GM19468 (cell line): ENCODE measurements around the gene ZSWIM6.

Experiments used
- ATAC-seq: cut with Tn5 transposase; IDR thresholded peaks from one replicate; pipeline ENCODE4 v1.9.1; 2021; ENCODE audit warnings: mild to moderate bottlenecking, moderate library complexity, moderate number of reproducible peaks; ENCODE audit not compliant: unreplicated experiment; ENCODE audit errors: extremely low read depth

Gene ZSWIM6

GRCh38 chr5:61467766-61468482 is 135.9 kb downstream of the ZSWIM6 start:
- ATAC-seq: no peak

GRCh38 chr5:61468483-61468865 is 136.4 kb downstream of the ZSWIM6 start:
- no peak for ATAC-seq

- no peak for ATAC-seq
These were observed 139.3 kb downstream of the ZSWIM6 start for GRCh38 chr5:61471352-61471751.

GRCh38 chr5:61472172-61472958 is 140.3 kb downstream of the ZSWIM6 start:
- no peak for ATAC-seq

- ATAC-seq: no peak
These were observed 142.7 kb downstream of the ZSWIM6 start for GRCh38 chr5:61474746-61475145.

GRCh38 chr5:61477788-61478187 is 145.7 kb downstream of the ZSWIM6 start:
- ATAC-seq: no peak

- ATAC-seq: no peak
These were observed 148.0 kb downstream of the ZSWIM6 start for GRCh38 chr5:61479850-61480614.

GRCh38 chr5:61482980-61483379 is 150.9 kb downstream of the ZSWIM6 start:
- ATAC-seq: no peak

- no peak for ATAC-seq
These were observed 154.4 kb downstream of the ZSWIM6 start for GRCh38 chr5:61486476-61486875.

GRCh38 chr5:61489574-61489973 is 157.5 kb downstream of the ZSWIM6 start:
- ATAC-seq: no peak

- no peak for ATAC-seq
These were observed 159.8 kb downstream of the ZSWIM6 start for GRCh38 chr5:61491861-61492260.

GRCh38 chr5:61493973-61494372 is 161.9 kb downstream of the ZSWIM6 start:
- no peak for ATAC-seq

- no peak for ATAC-seq
These were observed 164.4 kb downstream of the ZSWIM6 start for GRCh38 chr5:61496446-61496845.

- no peak for ATAC-seq
These were observed 164.8 kb downstream of the ZSWIM6 start for GRCh38 chr5:61496860-61497259.

GRCh38 chr5:61498121-61498520 is 166.1 kb downstream of the ZSWIM6 start:
- no peak for ATAC-seq

GRCh38 chr5:61501971-61502370 is 169.9 kb downstream of the ZSWIM6 start:
- ATAC-seq: no peak

- ATAC-seq: no peak
These were observed 172.2 kb downstream of the ZSWIM6 start for GRCh38 chr5:61504143-61504770.

- no peak for ATAC-seq
These were observed 173.2 kb downstream of the ZSWIM6 start for GRCh38 chr5:61505281-61505680.

GRCh38 chr5:61507232-61507631 is 175.2 kb downstream of the ZSWIM6 start:
- no peak for ATAC-seq

GRCh38 chr5:61516946-61517345 is 184.9 kb downstream of the ZSWIM6 start:
- no peak for ATAC-seq
